Skin epidermis (tissue), 12 donors: Measurements from ENCODE around the gene P2RY14.

Experiments used
- H3K27ac ChIP-seq, 21 experiments: fragments of 200-600 bp; sonication (generic) in 11 of 21; one replicate each; pipeline ENCODE4 v1.5.0; 2020; ENCODE audit warnings: mild to moderate bottlenecking in 3 of 21, inconsistent platforms in 2 of 21, moderate library complexity in 2 of 21
- H3K4me3 ChIP-seq, 7 experiments: fragments of 200-600 bp; sonication (generic) in 2 of 7; one replicate each; pipeline ENCODE4 v1.5.0; 2020; ENCODE audit warnings: inconsistent platforms in 2 of 7, mild to moderate bottlenecking in 2 of 7, moderate library complexity in 1 of 7

P2RY14 gene

DNA sequence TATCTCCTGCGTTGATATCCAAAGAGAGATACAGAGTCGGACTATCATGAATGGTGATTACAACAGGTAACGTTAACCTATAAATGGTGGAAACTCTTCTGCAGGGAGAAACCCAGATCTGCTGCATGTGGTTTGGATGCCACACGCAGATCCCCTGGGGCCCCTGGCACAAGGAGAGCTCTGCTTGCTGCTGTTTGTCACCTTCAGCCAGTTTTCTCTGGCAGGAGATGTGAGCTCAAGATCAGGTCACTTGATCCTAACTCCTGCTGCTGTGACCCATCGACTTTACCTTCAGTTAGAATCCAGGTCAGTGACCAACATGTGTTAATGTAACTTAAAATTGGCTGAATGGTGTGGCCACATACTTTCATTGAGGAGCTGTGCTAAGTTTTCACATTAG, 51.5 kb downstream of the P2RY14 start:
- Histone ChIP-seq H3K4me3 (no peak overlapping the region), H3K27ac (peak overlapping the region in 1 of 21 experiments; percentile 20)

DNA sequence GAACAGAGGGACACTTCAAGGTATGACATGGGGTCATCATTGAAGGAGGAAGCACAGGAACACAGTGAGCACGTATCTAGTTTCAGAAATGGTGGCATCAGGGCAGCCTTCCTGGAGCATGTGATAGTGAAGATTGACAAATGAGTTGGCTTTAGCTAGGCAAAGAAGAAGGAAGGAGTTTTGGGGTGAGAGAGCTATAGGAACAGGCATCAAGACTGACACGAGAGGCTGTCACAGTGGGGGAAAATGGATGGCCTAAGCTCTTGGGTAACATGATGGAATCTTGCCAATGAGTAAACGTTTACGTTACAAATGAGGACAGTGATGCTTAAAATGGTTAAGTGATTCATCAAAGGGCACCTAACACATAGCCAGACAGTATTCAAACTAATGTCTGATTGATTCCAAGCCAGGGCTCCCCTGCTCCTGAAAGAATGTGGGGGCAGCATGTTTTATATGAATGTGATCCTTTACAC, 52.2 kb downstream of the P2RY14 start:
- Histone ChIP-seq H3K27ac (no peak overlapping the region), H3K4me3 (no peak overlapping the region)

DNA sequence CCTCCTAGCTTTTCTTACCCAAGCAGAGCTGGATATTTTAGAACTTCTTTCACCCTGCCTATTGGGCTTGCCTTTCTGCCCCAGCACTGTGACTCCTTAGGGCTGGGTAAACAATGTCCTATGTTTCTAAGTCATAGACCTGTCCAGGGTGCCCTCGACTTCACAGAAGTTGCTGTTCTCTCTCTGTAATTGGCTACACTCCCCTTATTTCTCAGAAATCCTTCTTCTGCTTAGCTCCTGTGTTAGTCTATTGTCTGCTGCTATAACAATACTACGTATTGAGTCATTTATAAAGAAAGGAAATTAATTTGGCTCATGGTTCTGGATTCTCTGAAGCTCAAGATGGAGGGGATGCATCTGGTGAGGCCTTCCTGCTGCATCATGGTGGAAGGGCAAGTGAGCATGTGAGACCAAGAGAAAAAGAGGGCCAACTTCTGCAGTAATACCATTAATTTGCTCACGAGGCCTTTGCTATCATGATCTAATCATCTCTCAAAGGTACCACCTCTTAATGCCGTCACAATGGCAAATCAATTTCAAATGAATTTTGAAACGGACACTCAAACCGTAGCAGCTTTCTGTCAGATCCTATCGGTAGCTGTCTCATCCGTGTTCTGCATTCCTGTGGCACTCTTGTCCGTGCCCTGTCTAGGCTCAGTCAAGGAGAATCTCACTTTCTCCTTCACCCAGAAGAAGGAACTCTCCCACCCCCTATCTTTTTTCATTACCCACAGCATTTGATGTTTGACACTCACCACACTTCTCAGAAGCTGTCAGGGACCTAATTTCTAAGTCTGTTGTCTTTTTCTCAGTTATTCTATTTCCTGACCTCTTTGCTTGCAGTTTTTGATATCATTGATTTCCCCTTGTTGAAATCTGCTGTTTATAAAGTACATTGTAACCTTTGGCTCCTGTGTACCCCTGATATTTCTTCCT, 53.0 kb downstream of the P2RY14 start:
- Histone ChIP-seq H3K4me3 (no peak overlapping the region), H3K27ac (peak overlapping the region in 1 of 21 experiments; percentile 7)

DNA sequence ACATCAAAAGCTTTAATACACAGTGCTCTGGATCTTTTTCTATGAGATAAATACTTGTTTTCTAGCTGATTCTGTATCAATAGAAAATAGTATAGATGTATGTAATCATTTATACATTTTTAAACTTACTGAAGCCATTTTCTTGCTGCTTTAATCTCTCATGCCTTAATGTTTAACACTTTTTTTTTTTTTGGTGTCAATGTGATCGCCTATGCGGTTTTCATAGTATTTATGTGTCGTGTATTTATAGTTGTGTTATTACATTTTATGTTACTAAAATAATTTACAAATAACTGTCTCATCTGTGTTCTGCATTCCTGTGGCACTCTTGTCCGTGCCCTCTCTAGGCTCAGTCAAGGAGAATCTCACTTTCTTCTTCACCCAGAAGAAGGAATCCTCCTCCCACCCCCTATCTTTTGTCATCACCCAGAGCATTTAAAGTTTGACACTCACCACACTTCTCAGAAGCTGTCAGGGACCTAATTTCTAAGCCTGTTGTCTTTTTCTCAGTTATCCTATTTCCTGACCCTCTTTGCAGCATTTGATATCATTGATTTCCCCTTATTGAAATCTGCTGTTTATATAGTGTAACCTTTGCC, 54.0 kb downstream of the P2RY14 start:
- no peak overlapping the region for H3K4me3 ChIP-seq
- H3K27ac ChIP-seq, result peak overlapping the region in 1 of 21 experiments; percentile 3

DNA sequence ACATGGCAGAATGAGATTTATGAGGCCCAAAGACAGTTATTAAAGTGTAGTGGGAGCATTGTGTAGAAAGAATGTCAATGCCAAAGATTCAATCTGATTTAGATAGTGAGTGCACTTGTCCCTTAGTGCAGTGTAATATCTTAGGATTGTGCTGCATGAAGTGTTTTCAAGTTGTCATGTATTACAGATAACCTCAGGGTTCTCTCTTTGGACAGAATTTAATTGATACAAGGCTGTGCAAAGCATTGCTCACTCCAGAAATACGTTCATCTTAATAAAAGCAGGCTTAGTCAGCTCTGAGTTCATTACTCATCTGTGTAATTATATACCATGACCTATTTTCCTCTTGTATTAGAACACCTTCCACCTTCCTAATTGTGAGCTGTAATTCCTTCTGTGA, 59.3 kb downstream of the P2RY14 start:
- Histone ChIP-seq H3K27ac (no peak overlapping the region), H3K4me3 (no peak overlapping the region)

DNA sequence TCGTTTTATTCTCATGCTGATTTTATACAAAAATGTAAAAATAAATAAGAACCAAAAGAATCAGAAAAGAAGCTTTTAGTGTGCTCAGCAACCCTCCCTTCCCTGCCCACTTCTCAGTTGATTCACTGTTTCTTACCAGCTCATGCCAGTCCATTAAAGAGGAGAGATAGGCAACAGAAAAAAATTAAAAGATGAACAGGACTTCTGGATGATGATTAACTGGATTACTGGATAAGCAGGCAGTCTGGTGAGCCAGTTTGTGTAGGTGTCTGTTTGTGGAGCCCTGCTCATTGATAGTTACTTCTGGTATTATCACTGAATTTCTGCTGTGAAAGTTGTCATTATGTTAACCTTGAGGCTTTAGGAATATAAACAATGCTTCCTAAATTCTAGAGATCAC, 60.2 kb downstream of the P2RY14 start:
- Histone ChIP-seq H3K27ac (no peak overlapping the region), H3K4me3 (no peak overlapping the region)

DNA sequence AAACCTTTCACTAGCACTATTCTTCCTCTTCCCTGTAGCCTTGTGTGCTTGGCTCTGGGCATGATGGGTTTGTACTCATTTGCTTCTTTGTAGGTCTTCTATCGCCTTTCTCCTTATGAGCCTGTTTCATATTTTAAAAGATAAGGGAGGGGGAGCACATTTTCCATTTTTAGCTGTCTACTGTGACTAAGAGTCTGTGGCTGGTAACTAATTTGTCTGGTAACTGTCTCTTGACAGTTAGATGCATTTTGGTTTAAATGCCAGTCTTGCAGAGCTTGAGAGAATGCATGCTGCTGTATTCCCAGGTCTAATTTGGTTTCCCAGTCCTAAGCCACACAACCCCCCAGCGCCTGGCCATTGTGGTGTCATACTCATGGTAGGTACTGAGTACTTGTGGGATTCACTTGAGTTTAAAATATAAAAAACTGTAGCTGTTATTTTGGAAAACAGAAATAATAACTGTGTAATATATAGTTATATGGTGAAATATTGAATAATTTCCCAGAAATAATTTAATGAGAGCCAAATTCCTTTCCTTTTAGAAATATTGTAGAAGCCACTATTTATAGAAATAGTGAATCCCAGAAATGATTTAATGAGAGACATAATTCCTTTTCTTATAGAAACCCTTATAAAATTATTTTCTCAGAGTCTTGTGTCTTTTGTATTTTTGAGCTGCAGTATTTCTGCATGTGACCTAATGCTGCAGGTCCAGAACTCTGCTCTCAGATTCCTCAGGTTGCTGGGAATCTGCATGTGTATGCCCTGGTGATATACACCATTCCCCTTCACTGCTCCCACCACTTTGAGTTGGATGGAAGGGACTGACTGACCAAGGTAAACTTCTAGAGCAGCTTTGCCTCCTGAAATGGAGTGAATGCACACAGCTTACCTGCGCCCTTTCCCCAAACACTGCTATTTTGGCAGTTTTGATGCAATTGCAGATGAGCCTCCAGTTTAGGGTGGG, 61.4 kb downstream of the P2RY14 start:
- H3K4me3 ChIP-seq, result no peak overlapping the region
- H3K27ac ChIP-seq, result peak overlapping the region in 1 of 21 experiments; percentile 10

DNA sequence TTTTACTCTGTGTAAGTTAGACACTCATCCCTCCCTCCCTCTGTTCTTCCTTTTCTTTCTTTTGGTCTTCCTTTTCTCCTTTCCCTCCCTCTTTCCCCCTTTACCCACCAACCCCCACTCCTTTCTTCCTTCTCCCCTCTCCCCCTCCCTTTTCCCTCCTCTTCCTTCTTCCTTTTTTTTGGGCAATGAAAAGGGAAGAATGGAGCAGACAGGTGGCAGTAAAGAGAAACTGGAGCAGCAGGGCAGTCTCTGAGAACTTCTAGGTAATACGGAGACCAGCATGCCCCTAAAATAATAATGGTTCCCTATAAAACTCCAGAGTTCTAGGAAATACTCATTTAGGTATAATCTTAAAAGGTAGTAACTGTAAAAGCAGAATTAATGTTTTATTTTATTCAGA, 63.9 kb downstream of the P2RY14 start:
- Histone ChIP-seq H3K27ac (no peak overlapping the region), H3K4me3 (no peak overlapping the region)

DNA sequence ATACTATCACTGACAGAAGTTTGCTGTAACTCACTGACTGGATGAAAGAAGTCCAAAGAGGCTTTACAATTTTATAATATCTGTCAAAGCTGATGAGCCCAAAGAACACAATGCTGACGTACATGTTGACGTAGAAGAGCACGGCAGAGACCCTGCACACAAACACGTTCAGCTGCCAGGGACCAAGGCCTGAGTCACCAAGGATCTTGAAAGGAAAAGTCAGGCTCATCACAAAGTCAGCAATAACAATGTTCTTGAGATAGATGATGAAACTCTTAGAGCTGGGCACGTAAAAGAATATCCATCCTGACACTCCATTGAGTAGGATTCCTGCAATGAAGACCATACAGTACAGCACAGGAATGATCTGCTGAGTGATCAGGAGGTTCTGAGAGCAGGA, 64.5 kb downstream of the P2RY14 start:
- no peak overlapping the region for H3K27ac ChIP-seq
- no peak overlapping the region for H3K4me3 ChIP-seq

DNA sequence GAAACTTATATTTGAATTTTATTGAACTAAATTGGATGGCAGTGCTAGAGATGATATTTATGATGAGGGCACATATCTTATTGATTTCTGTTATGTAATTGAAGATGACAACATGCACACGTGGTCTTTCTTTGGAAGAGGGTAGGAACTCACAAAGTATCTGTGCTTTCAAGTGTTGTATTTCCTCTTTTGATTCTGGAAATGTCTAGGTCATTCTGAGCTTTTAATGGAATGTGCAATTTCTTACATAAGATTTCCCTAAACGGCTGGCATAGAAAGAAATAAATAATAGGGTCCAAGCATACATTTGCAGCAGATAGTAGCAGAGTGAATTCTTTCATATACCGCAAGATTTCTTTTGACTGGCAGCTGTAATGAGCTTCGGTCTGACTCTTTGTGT, 65.2 kb downstream of the P2RY14 start:
- no peak overlapping the region for H3K4me3 ChIP-seq
- H3K27ac ChIP-seq, result no peak overlapping the region

DNA sequence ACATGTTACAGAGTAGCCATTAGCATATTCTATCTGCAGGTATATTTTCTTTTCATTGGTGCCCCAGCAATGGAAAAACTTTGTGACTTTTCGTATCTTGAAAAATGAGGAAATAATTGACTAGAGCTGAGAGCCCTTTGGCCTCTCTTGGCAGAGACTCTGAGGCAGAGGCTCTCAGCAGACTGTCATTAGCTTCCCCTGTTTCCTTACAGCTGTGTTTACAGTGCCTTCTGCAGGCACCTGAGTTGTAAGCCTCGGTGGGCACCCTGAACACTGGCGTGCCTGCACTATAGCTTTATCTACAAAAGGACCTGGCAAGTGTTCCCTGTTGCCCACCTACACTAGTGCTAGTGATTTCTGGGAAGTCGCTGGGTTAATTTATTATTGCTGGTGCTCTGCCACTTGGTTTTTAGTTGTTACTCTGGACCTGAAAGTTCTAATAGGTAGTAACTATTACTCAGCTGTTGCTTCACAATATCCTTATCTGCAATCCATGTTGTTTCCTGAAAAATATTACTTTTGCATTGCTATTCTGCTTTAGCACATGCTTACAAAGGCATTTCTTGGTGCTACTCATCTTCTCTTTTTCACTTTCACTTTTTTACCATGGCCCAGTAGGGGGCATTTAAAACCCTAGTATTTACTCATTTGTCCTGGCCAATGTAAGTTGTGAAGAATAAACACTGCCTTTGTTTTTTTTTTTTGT, 67.5 kb downstream of the P2RY14 start:
- Histone ChIP-seq H3K4me3 (no peak overlapping the region), H3K27ac (peak overlapping the region in 1 of 21 experiments; percentile 32)

DNA sequence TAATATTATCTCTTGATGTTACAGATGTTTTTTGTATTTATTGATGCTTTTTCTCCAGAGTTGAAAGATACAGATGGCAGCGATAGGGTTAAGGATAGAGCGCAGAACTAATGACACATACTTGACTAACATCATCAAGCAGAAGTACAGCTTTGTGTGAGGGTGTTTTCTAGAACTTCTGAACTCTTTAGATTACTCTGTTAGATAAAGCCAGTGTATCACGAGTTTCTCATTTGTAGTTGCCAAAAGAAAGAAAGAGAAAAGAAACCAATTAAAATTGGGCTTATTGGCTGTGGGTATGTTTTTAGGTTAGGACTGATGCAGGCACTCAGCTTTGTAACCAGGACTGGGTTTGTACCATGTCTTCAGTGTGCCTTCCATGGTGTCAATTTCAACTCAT, 68.7 kb downstream of the P2RY14 start:
- peak overlapping the region in 1 of 21 experiments; percentile 8 for H3K27ac ChIP-seq
- H3K4me3 ChIP-seq, result no peak overlapping the region

DNA sequence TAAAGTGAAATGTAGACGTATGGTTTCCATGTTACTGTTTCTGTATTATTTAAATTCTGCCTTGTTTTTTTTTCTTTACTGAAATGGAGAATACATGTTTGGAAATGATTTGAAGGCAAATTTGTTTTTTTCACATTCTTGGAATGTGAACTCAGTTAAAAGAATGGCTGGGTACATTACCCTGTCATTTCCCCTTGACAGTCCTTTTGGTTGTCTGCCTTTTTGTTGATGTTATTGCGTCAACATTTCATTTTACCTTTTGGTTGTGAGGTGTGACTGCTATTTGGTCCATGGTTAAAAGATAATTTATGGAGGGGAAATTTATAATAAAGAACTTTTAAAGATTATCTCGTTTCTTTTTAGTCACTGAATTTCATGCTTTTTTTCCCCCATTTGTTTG, 72.1 kb downstream of the P2RY14 start:
- H3K4me3 ChIP-seq, result no peak overlapping the region
- H3K27ac ChIP-seq, result no peak overlapping the region

DNA sequence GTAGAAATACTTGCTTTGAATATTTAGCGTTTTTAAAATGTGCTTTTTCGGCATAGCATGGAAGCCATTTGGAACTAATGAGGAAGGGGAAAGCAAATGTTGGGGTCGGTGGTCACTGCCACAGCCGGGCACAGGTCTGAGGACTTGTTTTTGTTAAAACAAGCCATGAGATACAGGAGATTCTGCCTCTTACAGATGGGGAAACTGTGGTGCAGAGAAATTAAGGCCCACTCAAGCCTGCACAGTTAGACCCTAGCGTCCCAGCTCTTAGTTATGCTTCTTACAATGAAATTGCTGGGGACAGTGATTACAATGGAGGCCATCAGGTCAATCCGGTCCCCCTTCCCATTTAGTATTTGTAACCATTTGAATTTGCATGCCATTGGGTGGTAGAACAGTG, 72.9 kb downstream of the P2RY14 start:
- peak overlapping the region in 5 of 21 experiments; percentile 29 to 89 (median 48) for H3K27ac ChIP-seq
- no peak overlapping the region for H3K4me3 ChIP-seq

DNA sequence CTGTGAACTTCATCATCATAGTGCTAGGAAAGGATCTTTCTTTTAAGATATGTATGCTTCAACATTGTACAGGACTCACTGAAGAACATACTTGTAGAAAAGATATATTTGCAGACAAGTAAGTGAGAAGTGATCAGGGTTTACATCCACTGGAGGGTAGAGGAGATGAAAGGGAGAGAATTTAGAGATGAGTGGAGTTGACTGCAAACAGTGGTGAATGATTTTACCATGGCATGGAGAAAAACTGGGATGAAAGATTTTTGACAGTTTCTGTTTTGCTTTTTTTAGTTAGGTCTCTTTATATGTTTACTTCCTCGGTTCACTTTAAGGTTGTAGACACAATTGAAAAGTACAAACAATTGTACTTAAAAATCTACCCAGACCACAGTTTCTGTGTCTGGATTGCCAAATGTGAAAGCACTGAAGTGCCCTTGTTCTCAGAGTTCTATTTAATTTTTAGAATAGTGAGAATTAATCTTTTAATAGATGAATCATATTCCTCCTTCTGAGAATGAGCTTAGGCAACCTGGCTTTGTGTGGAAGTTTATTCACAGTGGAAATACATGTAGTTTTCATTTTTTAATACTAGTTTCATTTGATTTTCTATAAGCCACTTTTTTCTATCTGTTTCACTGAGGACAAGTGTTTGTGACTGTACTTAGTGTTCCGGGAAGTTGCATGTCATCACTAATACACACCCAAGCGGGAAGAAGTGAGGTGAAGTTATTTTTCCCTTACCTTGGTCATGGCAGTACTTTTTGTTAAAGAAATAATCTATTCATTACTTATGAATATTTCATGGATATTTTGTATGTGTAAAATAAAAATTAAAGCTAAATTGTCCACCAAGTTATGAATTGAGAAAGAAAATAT, 73.6 kb downstream of the P2RY14 start:
- H3K27ac ChIP-seq, result peak overlapping the region in 8 of 21 experiments; percentile 1 to 89 (median 47)
- H3K4me3 ChIP-seq, result no peak overlapping the region

DNA sequence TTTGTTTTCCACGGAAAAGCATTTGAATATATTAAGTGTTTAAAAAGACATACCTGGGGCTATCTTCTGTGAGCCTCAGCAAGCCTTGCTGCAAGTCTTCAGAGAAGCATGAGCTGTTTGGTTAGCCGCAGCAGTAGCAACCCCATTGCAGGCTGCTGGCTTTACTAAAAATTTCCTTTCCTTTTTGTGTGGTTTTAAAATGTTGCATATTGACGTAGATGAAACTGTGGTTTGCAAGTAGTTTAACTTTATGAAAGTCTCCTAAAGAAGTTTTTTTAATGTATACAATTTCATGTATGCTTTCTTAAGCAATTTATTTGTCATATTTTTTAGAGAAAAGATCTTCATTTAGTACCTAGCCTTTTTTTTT, 75.3 kb downstream of the P2RY14 start, which contains the start of gene GPR171:
TSS of gene GPR171 (minus strand) at position 166 of the 370 bp plus-strand sequence. CDS start 3,830 bp downstream, outside the sequence.
- H3K4me3 ChIP-seq, result peak within 1 kb of the TSS in 5 of 7 experiments; percentile 2 to 28 (median 7)
- H3K27ac ChIP-seq, result peak within 1 kb of the TSS in 13 of 21 experiments; percentile 10 to 89 (median 73)

DNA sequence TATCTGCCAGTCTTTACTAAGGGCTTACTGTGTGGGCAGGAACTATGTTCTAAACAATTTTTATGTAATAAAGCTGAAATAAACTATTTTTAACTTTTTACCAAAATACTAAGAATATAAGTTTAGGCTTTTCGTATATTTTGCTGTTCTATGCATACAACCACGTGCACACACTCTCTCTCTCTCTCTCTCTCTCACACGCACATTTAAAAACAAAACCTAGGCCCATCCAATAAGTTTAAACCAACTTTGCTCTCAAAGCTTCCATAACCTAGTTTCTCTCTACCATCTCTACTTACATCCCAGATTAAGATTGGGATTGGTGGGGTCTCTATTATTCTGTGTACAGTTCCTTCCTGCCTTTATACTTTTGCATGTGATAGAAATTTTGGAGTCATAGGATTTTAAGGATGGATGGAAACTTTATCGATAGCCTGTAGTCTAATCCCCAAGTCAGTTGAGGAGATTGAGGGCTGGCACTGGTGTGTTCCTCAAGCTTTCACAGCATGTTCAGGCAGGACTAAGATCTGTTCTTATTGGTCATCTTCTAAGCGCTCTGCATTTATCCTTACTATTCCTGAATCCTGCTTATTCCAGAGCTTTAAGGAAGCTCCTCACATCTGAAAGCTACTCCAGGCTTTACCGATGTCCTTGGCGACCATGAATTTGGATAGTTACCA, 77.2 kb downstream of the P2RY14 start:
- Histone ChIP-seq H3K27ac (peak overlapping the region in 7 of 21 experiments; percentile 9 to 89 (median 75)), H3K4me3 (peak overlapping the region in 2 of 7 experiments; percentile 4 to 28)
